ENCODE measurements around the gene TNXB.

DNA sequence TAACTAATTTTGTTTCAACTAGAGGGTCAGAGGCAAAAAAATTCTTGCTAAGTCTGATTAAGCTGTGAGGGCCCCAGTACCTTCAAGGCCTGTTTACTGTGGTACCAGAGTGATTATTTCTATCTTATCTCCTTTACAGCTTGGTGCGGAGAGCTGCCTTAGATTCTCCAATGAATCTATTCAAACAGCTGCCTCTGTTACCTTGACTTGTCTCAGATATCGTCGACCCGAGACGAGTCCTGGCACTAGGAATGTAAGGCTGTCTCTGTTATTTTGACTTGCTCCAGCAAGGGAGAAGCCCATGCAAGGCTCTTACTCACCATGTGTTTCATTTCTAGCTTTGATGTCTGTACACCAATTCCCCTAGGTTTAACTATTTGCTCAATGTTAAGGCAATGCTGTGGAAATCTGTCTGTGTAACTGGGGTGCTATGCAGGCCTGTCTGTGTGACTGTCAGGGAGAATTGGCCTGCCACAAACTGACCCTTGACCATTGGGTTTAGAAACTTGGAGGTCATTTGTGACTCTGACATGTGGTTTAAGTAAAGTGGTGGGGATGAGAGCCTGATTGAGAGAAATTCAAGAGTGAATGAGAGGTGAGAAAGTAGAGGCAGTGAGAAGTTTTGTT lies 31.4 kb upstream of the TNXB start:
- no peak for TF ChIP-seq POLR2A (IDR thresholded peaks at IDR 0.05)
- TF ChIP-seq, protein P1, sequence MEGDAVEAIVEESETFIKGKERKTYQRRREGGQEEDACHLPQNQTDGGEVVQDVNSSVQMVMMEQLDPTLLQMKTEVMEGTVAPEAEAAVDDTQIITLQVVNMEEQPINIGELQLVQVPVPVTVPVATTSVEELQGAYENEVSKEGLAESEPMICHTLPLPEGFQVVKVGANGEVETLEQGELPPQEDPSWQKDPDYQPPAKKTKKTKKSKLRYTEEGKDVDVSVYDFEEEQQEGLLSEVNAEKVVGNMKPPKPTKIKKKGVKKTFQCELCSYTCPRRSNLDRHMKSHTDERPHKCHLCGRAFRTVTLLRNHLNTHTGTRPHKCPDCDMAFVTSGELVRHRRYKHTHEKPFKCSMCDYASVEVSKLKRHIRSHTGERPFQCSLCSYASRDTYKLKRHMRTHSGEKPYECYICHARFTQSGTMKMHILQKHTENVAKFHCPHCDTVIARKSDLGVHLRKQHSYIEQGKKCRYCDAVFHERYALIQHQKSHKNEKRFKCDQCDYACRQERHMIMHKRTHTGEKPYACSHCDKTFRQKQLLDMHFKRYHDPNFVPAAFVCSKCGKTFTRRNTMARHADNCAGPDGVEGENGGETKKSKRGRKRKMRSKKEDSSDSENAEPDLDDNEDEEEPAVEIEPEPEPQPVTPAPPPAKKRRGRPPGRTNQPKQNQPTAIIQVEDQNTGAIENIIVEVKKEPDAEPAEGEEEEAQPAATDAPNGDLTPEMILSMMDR (IDR thresholded peaks at IDR 0.05) = no peak
